Measurements from ENCODE around the gene TSSK3. TPM values are rescaled to one million over a fixed set of nuclear protein-coding genes. Genes with fewer than 3 reads are reported as not detected.

TSSK3 gene
- total and polyA plus RNA-seq, 2 donors (not counting 3 experiments of a cell fraction or from before 2014, with no cell fraction given): 0.42 to 0.65 TPM

DNA sequence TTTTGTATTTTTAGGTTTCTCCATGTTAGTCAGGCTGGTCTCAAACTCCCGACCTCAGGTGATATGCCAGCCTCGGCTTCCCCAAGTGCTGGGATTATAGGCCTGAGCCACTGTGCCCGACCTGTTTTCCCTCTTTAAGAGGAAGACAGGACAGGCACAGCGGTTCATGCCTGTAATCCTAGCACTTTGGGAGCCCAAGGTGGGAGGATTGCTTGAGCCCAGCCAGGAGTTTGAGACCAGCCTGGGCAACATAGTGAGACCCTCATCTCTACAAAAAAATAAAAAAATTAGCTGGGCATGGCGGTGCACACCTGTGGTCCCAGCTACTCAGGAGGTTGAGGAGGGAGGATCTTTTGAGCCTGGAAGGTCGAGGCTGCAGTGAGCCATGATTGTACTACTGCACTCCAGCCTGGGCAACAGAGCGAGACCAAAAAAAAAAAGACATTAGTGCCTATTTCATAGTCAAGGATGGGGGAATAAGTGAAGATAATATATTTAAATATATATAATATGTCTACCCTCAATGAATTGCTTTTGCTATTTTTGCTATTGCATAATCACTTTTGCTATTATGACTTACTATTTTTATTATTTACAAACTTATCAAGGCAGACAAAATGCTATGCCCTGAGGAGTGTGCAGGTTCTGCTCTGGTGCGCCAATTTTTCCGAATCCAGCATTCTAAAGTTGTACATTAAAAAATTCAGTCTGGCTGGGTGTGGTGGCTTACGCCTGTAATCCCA lies 44.0 kb upstream of the TSSK3 start:
- Histone ChIP-seq H2AFZ (ENCODE audit: low read depth, low read length) (no peak overlapping the region), H3K27me3 (ENCODE audit: control insufficient read depth in 2 of 2, insufficient read depth in 2 of 2, low read length in 2 of 2) (no peaks in the 10 kb centered on the region), H4K20me1 (replicated peaks; ENCODE audit: control insufficient read depth, extremely low read depth, insufficient read depth, low read length) (peaks cover 2% of the 10 kb centered on the region), H3K4me3 (replicated peaks in 1 of 3; ENCODE audit: insufficient read depth in 1 of 3, low read depth in 1 of 3, low read length in 3 of 3) (no peak overlapping the region), H3K9me1 (replicated peaks; ENCODE audit: control insufficient read depth, extremely low read depth, insufficient read depth, low read length) (no peaks in the 10 kb centered on the region), H3K27ac (ENCODE audit: insufficient read depth, low read depth, low read length) (no peak overlapping the region), H3K9ac (replicated peaks; ENCODE audit: extremely low read depth, insufficient read depth, low read length) (no peak overlapping the region), H3K4me1 (ENCODE audit: control insufficient read depth, extremely low read depth, insufficient read depth, low read length) (peaks cover 6% of the 10 kb centered on the region), H3K36me3 (ENCODE audit: control insufficient read depth in 2 of 2, extremely low read depth in 1 of 2, insufficient read depth in 2 of 2, low read length in 2 of 2) (peaks cover 0 to 11% of the 10 kb centered on the region in 2 experiments), H3K9me3 (replicated peaks; ENCODE audit: control insufficient read depth, insufficient read depth, low read length) (no peaks in the 10 kb centered on the region), H3K4me2 (ENCODE audit: insufficient read depth, low read length) (no peak overlapping the region), H3K79me2 (ENCODE audit: control insufficient read depth, insufficient read depth, low read length) (peaks cover 5% of the 10 kb centered on the region)
- ChIA-PET POLR2A (no interaction called here), CTCF (interaction anchor here (1.5 to 4.1 kb wide), 4 partner anchors 27 to 103 kb away, joined by 4 to 78 read pairs (median 42); partner anchors contain the start of genes FAM167B, HDAC1 and LCK)
- no TSS peak for BruUV-seq (replicated peaks)
- TF ChIP-seq MYC (IDR thresholded peaks at IDR 0.05; ENCODE audit: low read depth, low read length) (no peak), EZH2 (IDR thresholded peaks at IDR 0.05; ENCODE audit: borderline replicate concordance, low read depth, low read length, severe bottlenecking) (no peak), JUN (IDR thresholded peaks at IDR 0.05; ENCODE audit: borderline replicate concordance, insufficient read depth, insufficient read length, low read depth) (no peak), FOS (IDR thresholded peaks at IDR 0.05; ENCODE audit: borderline replicate concordance, insufficient read depth, low read length) (no peak)
- no peak for DNase-seq (ENCODE audit: low read depth, low spot score)
- dilution Hi-C loops (cut with MboI; ENCODE audit: extremely low pct_ligation_motif_present, low sequenced_read_pairs): no loop called here
- intact Hi-C loops (cut with micrococcal nuclease): no loop called here
- no peak for FAIRE-seq

DNA sequence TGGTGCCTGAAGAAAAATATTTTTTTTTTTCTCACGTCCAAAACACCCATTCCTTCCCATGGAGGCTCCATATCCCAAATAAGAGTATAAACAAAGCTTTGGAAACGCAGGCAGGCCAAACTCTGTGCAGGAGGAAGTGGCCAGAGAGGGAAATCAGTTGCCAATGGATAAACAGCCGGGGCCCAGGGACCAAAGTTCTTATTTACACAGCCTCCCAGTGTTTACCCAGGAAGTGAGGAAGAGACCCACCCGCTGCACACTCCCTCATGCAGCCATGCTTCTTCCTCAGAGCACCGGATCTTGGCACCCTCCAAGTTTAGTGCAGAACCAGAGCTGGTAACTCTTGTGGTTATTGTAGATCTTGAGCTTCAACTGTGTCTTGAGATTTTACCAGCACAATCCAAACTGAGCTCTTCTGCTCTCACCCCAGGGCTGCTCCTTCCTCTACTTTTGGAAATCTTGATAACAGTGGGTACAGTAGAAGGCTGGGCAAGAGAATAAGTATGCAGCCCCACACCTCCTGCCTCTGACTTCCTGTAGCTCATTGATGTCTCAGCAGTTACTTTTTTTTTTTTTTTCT lies 40.5 kb upstream of the TSSK3 start:
- ChIA-PET POLR2A (interaction anchor here (0.6 to 1.2 kb wide), 6 partner anchors 10 to 254 kb away, joined by 3 to 7 read pairs (median 4); partner anchors contain the start of genes HDAC1 and MARCKSL1), CTCF (interaction anchor here (0.8 to 3.5 kb wide), 14 partner anchors 8 to 107 kb away, joined by 3 to 23 read pairs (median 4); partner anchors contain the start of genes FAM229A, MARCKSL1 and TSSK3)
- H3K4me1 ChIP-seq (ENCODE audit: control insufficient read depth, extremely low read depth, insufficient read depth, low read length): peaks cover 6% of the 10 kb centered on the region
- TF ChIP-seq EZH2 (IDR thresholded peaks at IDR 0.05; ENCODE audit: borderline replicate concordance, low read depth, low read length, severe bottlenecking) (no peak), MYC (IDR thresholded peaks at IDR 0.05; ENCODE audit: low read depth, low read length) (no peak), FOS (IDR thresholded peaks at IDR 0.05; ENCODE audit: borderline replicate concordance, insufficient read depth, low read length) (no peak), POLR2AphosphoS5 (IDR thresholded peaks at IDR 0.05; ENCODE audit: insufficient read depth, low read depth, low read length) (no peak), JUN (IDR thresholded peaks at IDR 0.05; ENCODE audit: borderline replicate concordance, insufficient read depth, insufficient read length, low read depth) (no peak)
- TF ChIP-seq, protein P1, sequence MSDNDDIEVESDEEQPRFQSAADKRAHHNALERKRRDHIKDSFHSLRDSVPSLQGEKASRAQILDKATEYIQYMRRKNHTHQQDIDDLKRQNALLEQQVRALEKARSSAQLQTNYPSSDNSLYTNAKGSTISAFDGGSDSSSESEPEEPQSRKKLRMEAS (IDR thresholded peaks at IDR 0.05; ENCODE audit: insufficient read depth, insufficient read length): no peak
- TF ChIP-seq, protein P2, sequence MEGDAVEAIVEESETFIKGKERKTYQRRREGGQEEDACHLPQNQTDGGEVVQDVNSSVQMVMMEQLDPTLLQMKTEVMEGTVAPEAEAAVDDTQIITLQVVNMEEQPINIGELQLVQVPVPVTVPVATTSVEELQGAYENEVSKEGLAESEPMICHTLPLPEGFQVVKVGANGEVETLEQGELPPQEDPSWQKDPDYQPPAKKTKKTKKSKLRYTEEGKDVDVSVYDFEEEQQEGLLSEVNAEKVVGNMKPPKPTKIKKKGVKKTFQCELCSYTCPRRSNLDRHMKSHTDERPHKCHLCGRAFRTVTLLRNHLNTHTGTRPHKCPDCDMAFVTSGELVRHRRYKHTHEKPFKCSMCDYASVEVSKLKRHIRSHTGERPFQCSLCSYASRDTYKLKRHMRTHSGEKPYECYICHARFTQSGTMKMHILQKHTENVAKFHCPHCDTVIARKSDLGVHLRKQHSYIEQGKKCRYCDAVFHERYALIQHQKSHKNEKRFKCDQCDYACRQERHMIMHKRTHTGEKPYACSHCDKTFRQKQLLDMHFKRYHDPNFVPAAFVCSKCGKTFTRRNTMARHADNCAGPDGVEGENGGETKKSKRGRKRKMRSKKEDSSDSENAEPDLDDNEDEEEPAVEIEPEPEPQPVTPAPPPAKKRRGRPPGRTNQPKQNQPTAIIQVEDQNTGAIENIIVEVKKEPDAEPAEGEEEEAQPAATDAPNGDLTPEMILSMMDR (IDR thresholded peaks at IDR 0.05; ENCODE audit: extremely low read depth in 1 of 2, insufficient read depth in 1 of 2, low read depth in 1 of 2, low read length in 2 of 2): no peak
- no peak overlapping the region for H3K4me3 ChIP-seq (replicated peaks in 1 of 3; ENCODE audit: insufficient read depth in 1 of 3, low read depth in 1 of 3, low read length in 3 of 3)
- no peaks in the 10 kb centered on the region for H3K9me1 ChIP-seq (replicated peaks; ENCODE audit: control insufficient read depth, extremely low read depth, insufficient read depth, low read length)
- no peaks in the 10 kb centered on the region for H3K9me3 ChIP-seq (replicated peaks; ENCODE audit: control insufficient read depth, insufficient read depth, low read length)
- FAIRE-seq: no peak
- no peaks in the 10 kb centered on the region for H4K20me1 ChIP-seq (replicated peaks; ENCODE audit: control insufficient read depth, extremely low read depth, insufficient read depth, low read length)
- H3K27ac ChIP-seq (ENCODE audit: insufficient read depth, low read depth, low read length): no peak overlapping the region
- intact Hi-C loops (cut with micrococcal nuclease): no loop called here
- no peak overlapping the region for H3K9ac ChIP-seq (replicated peaks; ENCODE audit: extremely low read depth, insufficient read depth, low read length)
- no peaks in the 10 kb centered on the region for H3K27me3 ChIP-seq (ENCODE audit: control insufficient read depth in 2 of 2, insufficient read depth in 2 of 2, low read length in 2 of 2)
- no peaks in the 10 kb centered on the region for H3K79me2 ChIP-seq (ENCODE audit: control insufficient read depth, insufficient read depth, low read length)
- peaks cover 3 to 18% of the 10 kb centered on the region in 2 experiments for H3K36me3 ChIP-seq (ENCODE audit: control insufficient read depth in 2 of 2, extremely low read depth in 1 of 2, insufficient read depth in 2 of 2, low read length in 2 of 2)
- DNase-seq (ENCODE audit: low read depth, low spot score): no peak
- BruUV-seq (replicated peaks): no TSS peak
- no peak overlapping the region for H3K4me2 ChIP-seq (ENCODE audit: insufficient read depth, low read length)
- no peak overlapping the region for H2AFZ ChIP-seq (ENCODE audit: low read depth, low read length)
- dilution Hi-C loops (cut with MboI; ENCODE audit: extremely low pct_ligation_motif_present, low sequenced_read_pairs): no loop called here
